Hepatocyte (in vitro differentiated cells): ENCODE data around the gene SLCO3A1. TPM values are rescaled to one million over a fixed set of nuclear protein-coding genes. Genes with fewer than 3 reads are reported as not detected.

ENCODE experiments used
- DNase-seq: peaks from one replicate; pipeline ENCODE4 v3.0.0-alpha.2; 2016; ENCODE audit warnings: low spot score
- H2AFZ ChIP-seq: fragments of 200-600 bp; sonication (generic); 2 replicates; pipeline ENCODE4 v1.6.0; 2016; ENCODE audit warnings: antibody characterized with exemption, mild to moderate bottlenecking
- H3K27ac ChIP-seq: fragments of 200-600 bp; sonication (generic); 2 replicates; pipeline ENCODE4 v1.5.1; 2016; ENCODE audit warnings: mild to moderate bottlenecking
- H3K27me3 ChIP-seq: fragments of 200-600 bp; sonication (generic); 2 replicates; pipeline ENCODE4 v1.6.1; 2016
- H3K36me3 ChIP-seq: fragments of 200-600 bp; sonication (generic); replicated peaks from 2 replicates; pipeline ENCODE4 v1.5.1; 2016; ENCODE audit warnings: low read depth; ENCODE audit not compliant: insufficient read depth
- H3K4me1 ChIP-seq: fragments of 200-600 bp; sonication (generic); 2 replicates; pipeline ENCODE4 v1.5.1; 2016; ENCODE audit warnings: mild to moderate bottlenecking, moderate library complexity; ENCODE audit not compliant: insufficient read depth
- H3K4me2 ChIP-seq: fragments of 200-600 bp; sonication (generic); 2 replicates; pipeline ENCODE4 v1.6.0; 2016
- H3K4me3 ChIP-seq: fragments of 200-600 bp; sonication (generic); 2 replicates; pipeline ENCODE4 v1.5.1; 2016; ENCODE audit warnings: mild to moderate bottlenecking
- H3K79me2 ChIP-seq: fragments of 200-600 bp; sonication (generic); 2 replicates; pipeline ENCODE4 v1.6.0; 2017; ENCODE audit warnings: mild to moderate bottlenecking
- H3K9me2 ChIP-seq: fragments of 200-600 bp; sonication (generic); replicated peaks from 2 replicates; pipeline ENCODE4 v1.6.0; 2017; ENCODE audit warnings: mild to moderate bottlenecking; ENCODE audit not compliant: insufficient read depth
- H3K9me3 ChIP-seq: fragments of 200-600 bp; sonication (generic); 2 replicates; pipeline ENCODE4 v1.5.1; 2016; ENCODE audit warnings: low read depth, mild to moderate bottlenecking
- H4K20me1 ChIP-seq: fragments of 200-600 bp; sonication (generic); 2 replicates; pipeline ENCODE4 v1.6.0; 2016; ENCODE audit warnings: mild to moderate bottlenecking; ENCODE audit not compliant: insufficient read depth, poor library complexity, severe bottlenecking
- EZH2 ChIP-seq: fragments of 200-600 bp; sonication (generic); IDR thresholded peaks from 2 replicates; pipeline ENCODE4 v1.6.1; 2016; ENCODE audit warnings: antibody characterized with exemption, mild to moderate bottlenecking, borderline replicate concordance
- EZH2phosphoT487 ChIP-seq: fragments of 200-600 bp; sonication (generic); IDR thresholded peaks from one replicate; pipeline ENCODE4 v1.6.1; 2018; ENCODE audit warnings: antibody characterized with exemption, mild to moderate bottlenecking, low read depth, moderate library complexity; ENCODE audit not compliant: unreplicated experiment, severe bottlenecking
- WGBS: methylation state at CpG from one replicate; pipeline ENCODE4 v1.1.6; 2016; ENCODE audit warnings: low lambda C conversion rate; ENCODE audit errors: missing lambda C conversion rate; 5-methylcytosine and 5-hydroxymethylcytosine counted together
- polyA plus RNA-seq: library from polyadenylated mRNA; unstranded; fragments of >200 nt; fragmentation: Nextera tagmentation; extraction: Ambion mirVana; gene quantifications from 2 replicates; pipeline ENCODE4 v1.2.1, GENCODE V29; 2016
- total RNA-seq: library from RNA; depleted of rRNA; stranded (reverse); fragments of >200 nt; gene quantifications from 2 replicates; pipeline ENCODE4 v1.2.3, GENCODE V29; 2014
- TF ChIP-seq, protein P1 (sequence below): fragments of 200-600 bp; sonication (generic); IDR thresholded peaks from 2 replicates; pipeline ENCODE4 v1.5.1; 2016; ENCODE audit warnings: antibody characterized with exemption, mild to moderate bottlenecking; ENCODE audit not compliant: poor library complexity

The SLCO3A1 gene
- total and polyA plus RNA-seq, 2 experiments from 2014 or later = 1.3 to 5.4 TPM

DNA sequence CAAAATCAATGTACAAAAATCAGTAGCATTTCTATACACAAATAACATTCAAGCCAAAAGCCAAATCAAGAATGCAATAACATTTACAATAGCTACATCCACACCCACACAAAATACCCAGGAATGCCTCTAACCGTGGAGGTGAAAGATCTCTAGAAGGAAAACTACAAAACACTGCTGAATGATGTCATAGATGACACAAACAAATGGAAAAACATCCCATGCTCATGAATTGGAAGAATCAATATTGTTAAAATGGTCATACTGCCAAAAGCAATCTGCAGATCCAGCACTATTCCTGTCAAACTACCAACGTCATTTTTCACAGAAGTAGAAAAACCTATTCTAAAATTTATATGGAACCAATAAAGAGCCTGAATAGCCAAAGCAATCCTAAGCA is 143.7 kb downstream of the SLCO3A1 start:
- H3K27ac ChIP-seq = no peak overlapping the region
- no peaks in the 10 kb centered on the region for H3K9me2 ChIP-seq
- no peaks in the 10 kb centered on the region for H3K79me2 ChIP-seq
- no peaks in the 10 kb centered on the region for H3K4me1 ChIP-seq
- no peaks in the 10 kb centered on the region for H3K36me3 ChIP-seq
- H3K9me3 ChIP-seq = no peaks in the 10 kb centered on the region
- no peak overlapping the region for H3K4me3 ChIP-seq
- DNase-seq = no peak
- no peak overlapping the region for H3K4me2 ChIP-seq
- WGBS = 76% methylated on average over 2 of the region's 2 CpGs
- H2AFZ ChIP-seq = no peak overlapping the region
- peaks cover 4% of the 10 kb centered on the region for H3K27me3 ChIP-seq
- TF ChIP-seq, protein P1, sequence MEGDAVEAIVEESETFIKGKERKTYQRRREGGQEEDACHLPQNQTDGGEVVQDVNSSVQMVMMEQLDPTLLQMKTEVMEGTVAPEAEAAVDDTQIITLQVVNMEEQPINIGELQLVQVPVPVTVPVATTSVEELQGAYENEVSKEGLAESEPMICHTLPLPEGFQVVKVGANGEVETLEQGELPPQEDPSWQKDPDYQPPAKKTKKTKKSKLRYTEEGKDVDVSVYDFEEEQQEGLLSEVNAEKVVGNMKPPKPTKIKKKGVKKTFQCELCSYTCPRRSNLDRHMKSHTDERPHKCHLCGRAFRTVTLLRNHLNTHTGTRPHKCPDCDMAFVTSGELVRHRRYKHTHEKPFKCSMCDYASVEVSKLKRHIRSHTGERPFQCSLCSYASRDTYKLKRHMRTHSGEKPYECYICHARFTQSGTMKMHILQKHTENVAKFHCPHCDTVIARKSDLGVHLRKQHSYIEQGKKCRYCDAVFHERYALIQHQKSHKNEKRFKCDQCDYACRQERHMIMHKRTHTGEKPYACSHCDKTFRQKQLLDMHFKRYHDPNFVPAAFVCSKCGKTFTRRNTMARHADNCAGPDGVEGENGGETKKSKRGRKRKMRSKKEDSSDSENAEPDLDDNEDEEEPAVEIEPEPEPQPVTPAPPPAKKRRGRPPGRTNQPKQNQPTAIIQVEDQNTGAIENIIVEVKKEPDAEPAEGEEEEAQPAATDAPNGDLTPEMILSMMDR = no peak
- TF ChIP-seq EZH2 (no peak), EZH2phosphoT487 (no peak)
- no peaks in the 10 kb centered on the region for H4K20me1 ChIP-seq

DNA sequence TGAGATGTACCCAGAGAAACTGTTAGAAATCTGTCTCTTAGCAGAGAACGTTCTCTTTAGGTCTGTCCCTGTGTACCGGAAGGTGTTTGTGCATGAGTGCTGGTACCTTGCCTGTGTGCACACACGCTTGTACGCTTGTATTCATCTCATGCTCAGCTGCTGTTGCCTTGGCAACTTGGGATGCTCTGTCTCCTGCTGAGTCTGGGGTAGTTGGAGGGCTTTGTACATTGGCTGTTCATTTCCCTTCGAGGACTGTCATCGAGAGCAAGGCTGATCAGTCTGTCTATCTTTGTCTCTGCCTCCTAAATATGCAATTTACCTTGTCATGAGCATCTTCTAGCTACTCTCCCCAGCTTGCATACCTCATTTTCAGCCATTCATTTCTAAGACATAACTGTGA is 147.2 kb downstream of the SLCO3A1 start:
- WGBS = 67% methylated on average over 6 of the region's 6 CpGs
- H4K20me1 ChIP-seq = no peaks in the 10 kb centered on the region
- H3K4me1 ChIP-seq = no peaks in the 10 kb centered on the region
- no peak overlapping the region for H2AFZ ChIP-seq
- H3K4me2 ChIP-seq = no peak overlapping the region
- no peak overlapping the region for H3K27ac ChIP-seq
- no peak for DNase-seq
- no peaks in the 10 kb centered on the region for H3K9me2 ChIP-seq
- peaks cover 4% of the 10 kb centered on the region for H3K27me3 ChIP-seq
- TF ChIP-seq EZH2phosphoT487 (no peak), EZH2 (no peak)
- TF ChIP-seq, protein P1 = no peak
- no peaks in the 10 kb centered on the region for H3K36me3 ChIP-seq
- no peaks in the 10 kb centered on the region for H3K9me3 ChIP-seq
- H3K4me3 ChIP-seq = no peak overlapping the region
- no peaks in the 10 kb centered on the region for H3K79me2 ChIP-seq

- WGBS = 50% methylated on average over 1 of the region's 1 CpG
- H3K9me3 ChIP-seq = no peaks in the 10 kb centered on the region
Observed at GRCh38 chr15:92001307-92001706, 147.8 kb downstream of the SLCO3A1 start.

More at GRCh38 chr15:92001307-92001706, 147.8 kb downstream of the SLCO3A1 start:
- no peaks in the 10 kb centered on the region for H3K36me3 ChIP-seq
- no peaks in the 10 kb centered on the region for H3K9me2 ChIP-seq
- H3K4me3 ChIP-seq = no peak overlapping the region
- no peak overlapping the region for H3K4me2 ChIP-seq
- H3K27me3 ChIP-seq = peaks cover 4% of the 10 kb centered on the region
- no peak for DNase-seq
- H3K27ac ChIP-seq = no peak overlapping the region
- H3K4me1 ChIP-seq = no peaks in the 10 kb centered on the region
- H4K20me1 ChIP-seq = no peaks in the 10 kb centered on the region
- no peaks in the 10 kb centered on the region for H3K79me2 ChIP-seq
- no peak for TF ChIP-seq EZH2
- TF ChIP-seq EZH2phosphoT487 = no peak
- TF ChIP-seq, protein P1 = no peak
- H2AFZ ChIP-seq = no peak overlapping the region
